ENCODE data around the gene RASA3.

The RASA3 gene

GRCh38 chr13:113967729-113968462 lies 164.5 kb downstream of the RASA3 start:
- no peaks in the 10 kb centered on the region for H3K36me3 ChIP-seq (ENCODE audit: low read depth)
- TF ChIP-seq, protein P1, sequence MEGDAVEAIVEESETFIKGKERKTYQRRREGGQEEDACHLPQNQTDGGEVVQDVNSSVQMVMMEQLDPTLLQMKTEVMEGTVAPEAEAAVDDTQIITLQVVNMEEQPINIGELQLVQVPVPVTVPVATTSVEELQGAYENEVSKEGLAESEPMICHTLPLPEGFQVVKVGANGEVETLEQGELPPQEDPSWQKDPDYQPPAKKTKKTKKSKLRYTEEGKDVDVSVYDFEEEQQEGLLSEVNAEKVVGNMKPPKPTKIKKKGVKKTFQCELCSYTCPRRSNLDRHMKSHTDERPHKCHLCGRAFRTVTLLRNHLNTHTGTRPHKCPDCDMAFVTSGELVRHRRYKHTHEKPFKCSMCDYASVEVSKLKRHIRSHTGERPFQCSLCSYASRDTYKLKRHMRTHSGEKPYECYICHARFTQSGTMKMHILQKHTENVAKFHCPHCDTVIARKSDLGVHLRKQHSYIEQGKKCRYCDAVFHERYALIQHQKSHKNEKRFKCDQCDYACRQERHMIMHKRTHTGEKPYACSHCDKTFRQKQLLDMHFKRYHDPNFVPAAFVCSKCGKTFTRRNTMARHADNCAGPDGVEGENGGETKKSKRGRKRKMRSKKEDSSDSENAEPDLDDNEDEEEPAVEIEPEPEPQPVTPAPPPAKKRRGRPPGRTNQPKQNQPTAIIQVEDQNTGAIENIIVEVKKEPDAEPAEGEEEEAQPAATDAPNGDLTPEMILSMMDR (IDR thresholded peaks at IDR 0.05; ENCODE audit: poor library complexity, severe bottlenecking): no peak
- no peaks in the 10 kb centered on the region for H3K27me3 ChIP-seq (ENCODE audit: insufficient read depth, poor library complexity, severe bottlenecking)
- ATAC-seq (ENCODE audit: low read depth) (no peak), DNase-seq (ENCODE audit: low spot score) (peak; percentile 50)
- H3K27ac ChIP-seq (ENCODE audit: poor library complexity, severe bottlenecking): no peak overlapping the region
- no peak overlapping the region for H3K4me3 ChIP-seq (ENCODE audit: severe bottlenecking)
- no peaks in the 10 kb centered on the region for H3K9me3 ChIP-seq (ENCODE audit: severe bottlenecking)
- peaks cover 14% of the 10 kb centered on the region for H3K4me1 ChIP-seq (ENCODE audit: insufficient read depth, poor library complexity, severe bottlenecking)

- TF ChIP-seq, protein P1 (IDR thresholded peaks at IDR 0.05; ENCODE audit: poor library complexity, severe bottlenecking): no peak
- peaks cover 14% of the 10 kb centered on the region for H3K4me1 ChIP-seq (ENCODE audit: insufficient read depth, poor library complexity, severe bottlenecking)
- no peaks in the 10 kb centered on the region for H3K27me3 ChIP-seq (ENCODE audit: insufficient read depth, poor library complexity, severe bottlenecking)
- peak; percentile 49 for DNase-seq (ENCODE audit: low spot score)
- no peak overlapping the region for H3K27ac ChIP-seq (ENCODE audit: poor library complexity, severe bottlenecking)
- no peaks in the 10 kb centered on the region for H3K36me3 ChIP-seq (ENCODE audit: low read depth)
- no peak overlapping the region for H3K4me3 ChIP-seq (ENCODE audit: severe bottlenecking)
- H3K9me3 ChIP-seq (ENCODE audit: severe bottlenecking): no peaks in the 10 kb centered on the region
- no peak for ATAC-seq (ENCODE audit: low read depth)
Observed at GRCh38 chr13:113967206-113967720, 165.2 kb downstream of the RASA3 start.

DNA sequence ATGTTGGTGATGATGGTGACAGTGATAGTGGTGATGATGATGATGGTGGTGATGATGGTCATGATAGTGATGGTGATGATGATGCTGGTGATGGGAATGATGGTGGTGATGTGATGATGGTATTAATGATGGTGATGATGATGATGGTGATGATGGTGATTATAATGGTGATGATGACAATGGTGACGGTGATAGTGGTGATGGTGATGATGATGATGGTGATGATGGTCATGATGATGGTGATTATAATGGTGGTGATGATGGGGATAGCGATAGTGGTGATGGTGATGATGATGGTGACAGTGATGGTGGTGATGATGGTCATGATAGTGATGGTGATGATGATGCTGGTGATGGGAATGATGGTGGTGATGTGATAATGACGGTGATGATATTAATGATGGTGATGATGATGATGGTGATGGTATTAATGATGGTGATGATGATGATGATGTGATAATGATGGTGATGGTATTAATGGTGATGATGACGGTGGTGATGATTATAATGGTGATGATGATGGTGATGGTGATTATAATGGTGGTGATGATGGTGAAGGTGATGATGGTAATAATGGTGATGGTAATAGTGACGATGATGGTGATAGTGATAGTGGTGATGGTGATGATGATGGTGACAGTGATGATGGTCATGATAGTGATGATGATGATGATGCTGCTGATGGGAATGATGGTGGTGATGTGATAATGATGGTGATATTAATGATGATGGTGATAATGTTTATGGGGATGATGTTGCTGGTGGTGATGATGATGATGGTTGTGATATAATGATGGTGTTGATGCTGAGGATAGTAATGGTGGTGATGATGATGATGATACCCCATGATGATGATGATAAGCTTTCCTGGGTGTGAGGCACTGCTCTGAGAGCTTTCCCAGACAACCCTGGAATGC lies 166.2 kb downstream of the RASA3 start:
- no peaks in the 10 kb centered on the region for H3K27me3 ChIP-seq (ENCODE audit: insufficient read depth, poor library complexity, severe bottlenecking)
- DNase-seq (ENCODE audit: low spot score) (no peak), ATAC-seq (ENCODE audit: low read depth) (no peak)
- no peak overlapping the region for H3K4me3 ChIP-seq (ENCODE audit: severe bottlenecking)
- H3K27ac ChIP-seq (ENCODE audit: poor library complexity, severe bottlenecking): no peak overlapping the region
- no peaks in the 10 kb centered on the region for H3K36me3 ChIP-seq (ENCODE audit: low read depth)
- peaks cover 11% of the 10 kb centered on the region for H3K4me1 ChIP-seq (ENCODE audit: insufficient read depth, poor library complexity, severe bottlenecking)
- no peaks in the 10 kb centered on the region for H3K9me3 ChIP-seq (ENCODE audit: severe bottlenecking)
- TF ChIP-seq, protein P1 (IDR thresholded peaks at IDR 0.05; ENCODE audit: poor library complexity, severe bottlenecking): no peak

- Histone ChIP-seq H3K4me1 (ENCODE audit: insufficient read depth, poor library complexity, severe bottlenecking) (peaks cover 3% of the 10 kb centered on the region), H3K27me3 (ENCODE audit: insufficient read depth, poor library complexity, severe bottlenecking) (no peaks in the 10 kb centered on the region), H3K36me3 (ENCODE audit: low read depth) (no peaks in the 10 kb centered on the region), H3K27ac (ENCODE audit: poor library complexity, severe bottlenecking) (no peak overlapping the region), H3K9me3 (ENCODE audit: severe bottlenecking) (peaks cover 3% of the 10 kb centered on the region), H3K4me3 (ENCODE audit: severe bottlenecking) (no peak overlapping the region)
- ATAC-seq (ENCODE audit: low read depth) (no peak), DNase-seq (ENCODE audit: low spot score) (no peak)
- TF ChIP-seq, protein P1 (IDR thresholded peaks at IDR 0.05; ENCODE audit: poor library complexity, severe bottlenecking): no peak
Observed at GRCh38 chr13:113965383-113965874, 167.0 kb downstream of the RASA3 start.

Measured in RWPE2 (cell line).